GM21515 (cell line): ENCODE data around the gene MSANTD1.

ENCODE experiments used
- ATAC-seq: cut with Tn5 transposase; IDR thresholded peaks from one replicate; pipeline ENCODE4 v1.9.1; 2021; ENCODE audit not compliant: unreplicated experiment

Gene MSANTD1

GRCh38 chr4:3261411-3262207, 12.7 kb downstream of the MSANTD1 start:
- ATAC-seq, result no peak

GRCh38 chr4:3262208-3263052, 13.5 kb downstream of the MSANTD1 start:
- ATAC-seq, result no peak

DNA sequence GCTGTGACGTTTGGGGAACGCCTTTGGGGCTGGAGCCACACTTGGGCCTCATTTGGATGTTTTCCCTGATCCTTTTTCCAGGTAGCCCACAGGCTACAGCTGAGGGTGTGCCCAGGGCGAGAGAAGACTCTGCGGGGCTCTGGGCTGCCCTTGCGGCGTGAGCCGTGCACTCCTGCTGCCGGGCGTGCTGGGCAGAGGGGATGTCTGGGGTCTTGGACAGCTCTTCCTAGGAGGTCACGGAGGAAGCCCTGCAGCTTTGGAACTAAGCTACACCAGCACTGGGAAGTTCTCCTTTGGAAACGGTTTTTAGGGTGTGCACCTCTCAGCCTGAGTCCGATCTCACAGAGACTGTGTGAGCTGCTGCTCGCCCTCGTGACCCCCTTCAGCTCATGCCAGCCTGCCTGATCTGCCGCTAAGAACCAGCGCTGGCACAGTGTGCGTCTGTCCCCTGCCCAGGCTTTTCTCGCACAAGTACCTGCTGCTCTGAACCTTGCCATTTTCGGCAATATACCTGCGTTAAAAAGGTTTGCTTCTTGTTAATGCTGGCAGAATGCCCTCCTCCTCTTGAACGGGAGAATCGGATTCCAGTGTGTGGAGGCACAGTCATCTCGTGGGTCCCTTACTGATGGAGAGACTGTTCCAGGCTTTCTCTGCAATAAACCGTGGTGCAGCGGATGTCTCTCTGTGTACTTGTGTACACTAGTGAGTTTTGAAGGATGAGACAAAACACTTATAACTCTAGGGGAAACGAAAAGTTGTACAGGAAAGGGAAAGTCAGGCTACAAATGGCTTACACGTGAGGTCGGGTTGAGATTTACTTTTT, 14.3 kb downstream of the MSANTD1 start:
- no peak for ATAC-seq

DNA sequence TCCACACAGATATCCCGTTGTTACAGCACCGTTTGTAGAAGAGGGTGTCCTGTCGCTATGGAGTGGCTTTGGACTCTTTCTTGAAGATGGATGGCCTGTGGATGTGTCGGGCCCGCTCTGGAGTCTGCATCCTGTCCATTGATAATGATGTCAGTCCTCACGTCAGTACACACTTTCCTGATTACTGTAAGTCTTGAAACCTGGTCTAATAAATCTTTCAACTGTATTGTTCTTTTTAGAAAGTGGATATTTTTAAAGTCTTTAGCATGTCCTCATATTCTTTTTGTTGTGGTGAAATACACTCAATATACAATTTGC, 14.9 kb downstream of the MSANTD1 start:
- ATAC-seq, result no peak

DNA sequence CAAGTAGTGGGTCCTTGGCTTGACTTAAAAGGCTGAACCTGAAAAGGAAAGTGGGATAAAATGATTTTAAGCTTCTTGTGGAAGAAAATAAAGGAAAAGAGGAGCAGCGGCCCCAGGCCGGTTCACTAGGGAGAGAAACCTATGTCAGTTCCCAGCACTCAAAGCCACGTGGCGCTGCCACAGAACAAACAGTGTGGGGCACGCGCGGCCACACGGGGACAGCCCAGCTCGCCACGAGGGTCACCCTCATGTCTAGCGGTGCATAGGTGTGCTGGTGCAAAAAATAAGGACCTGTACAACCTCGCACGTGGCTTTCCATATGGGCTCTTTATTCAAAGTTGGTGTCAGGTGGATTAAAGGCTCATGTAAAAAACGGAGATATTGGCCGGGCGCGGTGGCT, 17.1 kb downstream of the MSANTD1 start:
- no peak for ATAC-seq

DNA sequence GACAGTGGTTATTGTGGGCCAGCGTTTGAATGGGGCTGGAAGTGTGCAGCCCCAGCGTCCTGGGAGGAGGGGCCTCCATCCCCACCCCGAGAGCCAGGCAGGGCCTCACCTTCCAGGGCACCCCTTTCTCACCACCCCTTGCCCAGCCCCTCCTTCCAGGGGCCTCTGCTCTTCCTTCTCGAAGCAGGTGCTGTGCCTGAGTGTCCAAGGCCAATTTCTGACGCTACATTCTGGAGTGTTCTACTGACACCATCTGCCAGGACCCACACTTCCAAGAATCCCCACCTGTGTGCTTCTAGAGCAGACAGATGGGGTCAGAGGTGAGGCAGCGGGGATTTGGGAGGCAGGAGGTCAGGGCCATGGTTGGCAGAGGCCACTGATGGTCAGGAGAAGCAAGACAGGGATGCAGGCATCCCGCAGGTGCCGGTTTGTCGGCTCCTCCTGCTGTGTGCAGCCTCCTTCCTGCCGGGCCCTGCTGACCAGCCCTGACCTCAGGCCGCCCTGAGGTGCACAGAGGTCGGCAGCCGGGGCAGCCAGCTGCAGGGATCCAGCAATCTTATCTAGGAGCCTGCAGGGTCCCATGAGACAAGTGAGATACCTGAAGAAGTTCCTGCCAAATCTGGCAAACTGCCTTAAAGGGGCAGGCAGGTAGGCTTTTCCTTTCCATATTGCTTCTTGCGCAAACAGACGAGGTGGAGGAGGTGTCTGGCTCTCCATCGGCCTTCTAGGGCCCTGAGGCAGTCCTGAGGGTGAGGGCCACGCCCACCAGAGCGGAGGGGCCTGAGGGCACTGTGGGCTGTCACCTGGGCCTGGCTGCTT, 18.8 kb downstream of the MSANTD1 start:
- ATAC-seq, result no peak

DNA sequence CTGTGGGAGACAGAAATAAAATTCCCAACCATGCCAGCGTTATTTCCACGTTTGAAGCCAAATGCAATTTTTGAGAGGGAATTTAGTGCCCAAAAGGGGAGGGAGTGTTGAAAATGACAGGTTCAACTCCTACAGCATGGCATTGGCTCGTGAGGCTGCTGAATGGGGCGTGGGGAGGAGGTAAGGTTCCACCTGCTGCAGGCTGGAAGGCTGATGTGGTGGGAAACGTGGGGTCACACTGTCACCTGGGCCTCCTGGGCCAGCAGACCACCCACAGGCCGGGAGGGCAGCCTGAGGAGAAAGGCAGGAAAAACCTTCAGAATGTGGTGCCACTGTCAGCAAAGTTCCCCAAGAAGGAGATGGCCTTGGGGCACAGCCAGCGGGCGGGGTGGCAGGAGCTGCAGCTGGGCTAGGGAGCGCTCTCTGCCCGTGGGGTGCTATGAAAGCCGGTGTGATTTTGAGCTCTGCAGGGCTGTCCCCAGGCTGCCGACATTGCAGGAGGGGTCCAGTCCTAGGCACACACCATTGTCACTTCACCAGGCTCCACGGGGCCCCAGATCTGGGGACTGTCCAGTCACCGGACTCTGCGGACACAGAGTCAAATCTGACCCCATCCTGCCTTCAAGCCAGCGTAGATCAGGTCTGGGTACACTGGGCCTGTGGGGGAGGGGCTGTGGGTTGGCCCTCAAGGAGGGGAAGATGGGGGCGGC, 19.6 kb downstream of the MSANTD1 start:
- ATAC-seq, result no peak

DNA sequence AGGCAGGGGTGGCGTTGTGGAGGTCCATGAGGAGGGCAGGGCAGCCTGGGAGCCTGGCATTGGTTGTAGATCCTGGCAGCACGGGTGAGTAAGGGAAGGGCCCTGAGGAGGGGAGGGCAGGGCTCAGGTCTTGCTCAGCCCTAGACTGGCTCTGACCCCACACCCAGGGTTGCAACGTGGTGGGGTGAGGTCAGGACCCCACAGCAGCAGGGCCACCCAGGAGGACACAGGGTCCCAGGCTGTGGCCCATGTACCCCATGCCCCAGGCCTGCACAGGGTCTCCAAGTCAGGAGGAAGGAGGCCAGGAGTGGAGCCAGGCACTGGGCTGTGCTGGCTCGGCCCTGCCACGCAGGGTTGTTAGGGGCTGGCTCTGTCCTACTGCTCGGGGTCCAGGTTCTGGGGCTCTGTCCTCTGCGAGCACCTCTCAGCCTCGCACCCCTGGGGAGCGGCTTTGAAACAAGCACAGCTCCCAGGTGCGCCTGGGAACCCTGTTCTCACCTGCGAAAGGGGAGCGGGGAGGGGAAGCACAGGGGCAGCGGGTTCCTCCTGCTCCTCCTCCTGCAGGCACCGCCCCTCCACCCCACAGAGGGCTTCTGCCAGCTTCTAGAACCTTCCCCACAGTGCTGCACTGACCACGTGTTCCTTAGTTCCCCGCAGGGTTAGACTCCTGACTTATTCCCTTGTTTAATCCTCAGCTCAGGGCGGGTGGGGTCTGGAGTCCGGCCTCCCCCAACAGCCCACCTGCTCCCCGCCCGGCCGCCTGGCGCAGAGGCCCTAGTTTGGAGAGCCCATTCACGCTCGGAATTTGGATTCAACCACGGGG, 20.4 kb downstream of the MSANTD1 start:
- ATAC-seq, result no peak

DNA sequence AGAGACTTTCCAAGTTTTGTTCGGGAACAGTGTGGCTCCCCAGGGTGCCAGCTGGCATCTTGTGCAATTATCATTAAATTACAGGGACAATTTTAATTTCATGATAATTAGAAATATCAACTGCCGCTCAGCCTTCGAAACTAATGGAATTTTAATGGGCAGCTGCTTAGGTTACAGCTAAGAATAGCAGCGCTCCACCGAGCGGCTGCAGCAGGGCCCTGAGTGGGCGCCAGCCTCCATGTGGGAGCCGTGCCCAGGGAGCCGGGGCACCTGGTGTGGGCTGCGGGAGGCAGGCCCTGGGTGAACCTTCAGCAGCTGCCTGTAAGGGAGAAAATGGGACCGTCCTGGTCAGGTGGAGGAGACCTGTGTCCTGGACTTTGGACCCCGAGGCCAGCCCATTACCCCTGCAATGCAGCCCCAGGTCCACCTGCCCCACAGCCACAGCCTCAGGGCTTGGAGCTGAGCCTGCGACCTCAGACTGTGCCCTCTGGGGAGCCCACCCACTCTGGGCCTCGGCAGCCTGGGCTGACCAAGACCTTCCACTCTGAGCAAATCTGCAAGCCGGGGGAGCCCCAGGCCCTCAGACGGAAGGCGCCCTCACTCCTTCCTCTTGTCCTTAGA, 21.1 kb downstream of the MSANTD1 start:
- ATAC-seq, result no peak

DNA sequence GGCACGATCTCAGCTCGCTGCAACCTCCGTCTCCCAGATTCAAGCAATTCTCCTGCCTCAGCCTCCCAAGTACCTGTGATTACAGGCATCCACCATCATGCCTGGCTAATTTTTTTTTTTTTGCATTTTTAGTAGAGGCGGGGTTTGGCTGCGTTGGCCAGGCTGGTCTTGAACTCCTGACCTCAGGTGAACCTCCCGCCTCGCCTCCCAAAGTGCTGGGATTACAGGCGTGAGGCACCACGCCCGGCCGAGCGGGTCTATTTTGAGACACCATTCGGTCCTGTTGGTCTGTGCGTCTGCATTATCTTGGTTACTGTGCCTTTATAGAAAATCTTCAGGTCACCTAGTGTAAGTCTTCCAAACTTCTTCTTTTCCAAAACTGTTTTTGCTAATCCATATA, 22.2 kb downstream of the MSANTD1 start:
- no peak for ATAC-seq

DNA sequence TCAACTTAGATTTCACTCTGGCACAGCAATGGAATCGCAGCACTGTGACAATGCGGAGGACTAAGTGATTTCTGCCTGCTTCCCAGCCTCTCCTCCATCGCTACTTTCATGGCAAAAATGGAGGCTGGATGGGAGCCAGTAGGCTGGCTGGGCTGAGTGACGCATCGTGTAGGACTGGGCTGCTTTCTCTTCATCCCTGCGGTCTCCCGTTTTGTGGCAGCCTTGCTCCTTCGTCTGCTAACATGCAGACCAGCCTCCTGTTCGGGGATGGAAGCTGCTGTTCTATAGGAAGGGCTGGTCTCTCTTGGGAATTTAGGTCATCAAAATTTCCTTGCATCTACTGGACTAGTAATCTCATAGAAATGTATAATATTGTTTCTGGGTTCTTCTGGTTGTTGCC, 28.0 kb downstream of the MSANTD1 start:
- ATAC-seq, result no peak

DNA sequence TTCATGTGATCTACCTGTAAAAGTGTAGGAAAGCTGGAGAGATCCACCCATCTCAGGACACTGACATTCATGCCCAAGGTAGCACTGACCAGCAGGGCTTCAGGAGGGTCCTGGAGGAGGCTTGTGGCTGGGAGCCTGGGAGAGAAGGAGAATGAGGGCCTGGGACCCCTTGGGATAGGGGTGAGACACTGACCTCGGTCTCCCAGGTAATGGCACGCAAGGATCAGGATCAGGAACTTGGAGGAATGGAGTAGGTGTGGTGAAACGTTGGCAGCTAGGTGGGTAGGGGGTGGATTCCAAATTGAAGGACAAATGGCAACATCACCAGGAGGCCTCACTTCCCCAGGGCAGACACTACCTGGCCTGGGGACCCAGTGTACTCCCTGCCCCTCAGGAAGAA, 31.5 kb downstream of the MSANTD1 start:
- ATAC-seq, result no peak

- ATAC-seq, result no peak
Measured at GRCh38 chr4:3283483-3283882, 34.5 kb downstream of the MSANTD1 start.

DNA sequence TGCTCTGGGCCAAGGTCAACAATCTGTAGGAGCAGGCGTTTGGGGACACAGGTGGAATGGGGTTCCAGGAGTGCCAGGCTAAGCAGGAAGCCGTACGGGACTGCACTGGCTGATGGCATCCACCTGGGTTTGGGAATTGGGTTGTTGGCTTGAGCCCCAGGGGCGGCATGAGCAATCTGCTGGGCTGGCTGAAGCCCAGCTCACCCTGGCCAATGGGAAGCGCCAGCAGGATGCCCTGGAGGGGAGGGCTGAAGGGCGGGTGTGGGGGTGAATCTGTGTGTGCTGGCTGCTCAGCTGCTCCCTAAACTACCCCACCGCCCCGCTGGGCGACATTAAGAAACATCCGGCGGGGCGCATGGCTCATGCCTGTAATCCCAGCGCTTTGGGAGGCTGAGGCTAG, 35.0 kb downstream of the MSANTD1 start:
- no peak for ATAC-seq

GRCh38 chr4:3284734-3285557, 36.0 kb downstream of the MSANTD1 start:
- ATAC-seq, result no peak

- ATAC-seq, result peak; percentile 85
Measured at GRCh38 chr4:3285558-3286334, 36.8 kb downstream of the MSANTD1 start.
